SK-N-SH (cell line): ENCODE data around the gene HDHD5. TPM values are rescaled to one million over a fixed set of nuclear protein-coding genes. Genes with fewer than 3 reads are reported as not detected.

Experiments used
- CTCF ChIA-PET: fragments of 300-600, 350-600 bp; formaldehyde crosslinking; extraction: SDS; loops from one replicate; lab custom pipeline; 2021; lab: Yijun Ruan, JAX
- POLR2A ChIA-PET: fragments of 350-600 bp; sonication (Branson Sonifier 250); formaldehyde crosslinking; extraction: SDS; loops from one replicate; lab custom pipeline; 2020; ENCODE audit warnings: antibody characterized with exemption, inconsistent platforms; lab: Yijun Ruan, JAX
- DNase-seq: peaks from one replicate; pipeline ENCODE4 v3.0.0; 2012
- H2AFZ ChIP-seq: fragments of 200-600 bp; sonication (generic); 2 replicates; pipeline ENCODE4 v1.8.1; 2016; ENCODE audit warnings: antibody characterized with exemption, mild to moderate bottlenecking, low read depth
- H3F3A ChIP-seq: fragments of 200-600 bp; sonication (generic); replicated peaks from 2 replicates; pipeline ENCODE3; 2016; ENCODE audit warnings: antibody characterized with exemption, mild to moderate bottlenecking; ENCODE audit not compliant: insufficient read depth
- H3K27ac ChIP-seq, 2 experiments: fragments of 200-500 bp in 1 of 2; fragments of 200-600 bp in 1 of 2; sonication (Bioruptor generic) in 1 of 2; sonication (generic), shearing (Covaris generic) in 1 of 2; 2 replicates each; pipeline versions ENCODE4 v1.5.1 to v1.6.1; 2014 to 2016; ENCODE audit warnings: low read depth in 2 of 2, inconsistent platforms in 1 of 2, low read length in 1 of 2, mild to moderate bottlenecking in 1 of 2, mixed read lengths in 1 of 2
- H3K27me3 ChIP-seq: fragments of 200-600 bp; sonication (generic), shearing (Covaris generic); 2 replicates; pipeline ENCODE4 v1.6.1; 2016; ENCODE audit warnings: mixed run types; ENCODE audit not compliant: insufficient read depth
- H3K36me3 ChIP-seq, 2 experiments: fragments of 200-500 bp in 1 of 2; fragments of 200-600 bp in 1 of 2; sonication (Bioruptor generic) in 1 of 2; sonication (generic) in 1 of 2; replicated peaks in 1 of 2; 2 replicates each; pipeline versions ENCODE3 to v1.5.1; 2014 to 2016; ENCODE audit warnings: low read length in 1 of 2, mild to moderate bottlenecking in 1 of 2; ENCODE audit not compliant: insufficient read depth in 2 of 2, control insufficient read depth in 1 of 2
- H3K4me1 ChIP-seq, 2 experiments: fragments of 200-500 bp in 1 of 2; fragments of 200-600 bp in 1 of 2; sonication (Bioruptor generic) in 1 of 2; sonication (generic), shearing (Covaris generic) in 1 of 2; 2 replicates each; pipeline versions ENCODE4 v1.5.1 to v1.6.1; 2014 to 2016; ENCODE audit warnings: low read depth in 1 of 2, low read length in 1 of 2, mixed run types in 1 of 2; ENCODE audit not compliant: insufficient read depth in 2 of 2, control insufficient read depth in 1 of 2
- H3K4me2 ChIP-seq: fragments of 200-600 bp; sonication (generic), shearing (Covaris generic); 2 replicates; pipeline ENCODE4 v1.6.1; 2017; ENCODE audit warnings: mixed run types
- H3K4me3 ChIP-seq, 2 experiments: fragments of 200-500 bp in 1 of 2; fragments of 200-600 bp in 1 of 2; sonication (Bioruptor generic) in 1 of 2; sonication (generic), shearing (Covaris generic) in 1 of 2; 2 replicates each; pipeline versions ENCODE4 v1.5.1 to v1.8.1; 2014 to 2016; ENCODE audit warnings: low read depth in 2 of 2, inconsistent platforms in 1 of 2, low read length in 1 of 2, mild to moderate bottlenecking in 1 of 2, mixed read lengths in 1 of 2, moderate library complexity in 1 of 2
- H3K79me2 ChIP-seq: fragments of 200-600 bp; sonication (generic); 2 replicates; pipeline ENCODE4 v1.8.1; 2017; ENCODE audit warnings: mild to moderate bottlenecking; ENCODE audit not compliant: insufficient read depth
- H3K9ac ChIP-seq: fragments of 200-600 bp; sonication (generic); 2 replicates; pipeline ENCODE4 v1.6.1; 2017; ENCODE audit warnings: mixed run types
- H3K9me2 ChIP-seq: fragments of 200-600 bp; sonication (generic); 2 replicates; pipeline ENCODE4 v1.6.1; 2017; ENCODE audit warnings: mixed run types
- H3K9me3 ChIP-seq: fragments of 200-600 bp; sonication (generic); 2 replicates; pipeline ENCODE4 v1.6.1; 2017; ENCODE audit warnings: mixed run types, mild to moderate bottlenecking, moderate library complexity
- H4K20me1 ChIP-seq: fragments of 200-600 bp; sonication (generic); 2 replicates; pipeline ENCODE4 v1.6.1; 2017; ENCODE audit warnings: mild to moderate bottlenecking, mixed run types; ENCODE audit not compliant: insufficient read depth
- CTCF ChIP-seq: fragments of 200-600 bp; sonication (generic); IDR thresholded peaks from 2 replicates; pipeline ENCODE4 v1.6.1; 2017; ENCODE audit warnings: antibody characterized with exemption, mild to moderate bottlenecking, moderate library complexity
- FOXM1 ChIP-seq: IDR thresholded peaks from 2 replicates; pipeline ENCODE4 v1.4.0; 2012; ENCODE audit warnings: low read depth, mild to moderate bottlenecking
- JUND ChIP-seq: IDR thresholded peaks from 2 replicates; pipeline ENCODE4 v1.4.0; 2012
- PBX3 ChIP-seq: IDR thresholded peaks from 2 replicates; pipeline ENCODE4; 2012
- POLR2AphosphoS5 ChIP-seq: IDR thresholded peaks from 2 replicates; pipeline ENCODE4 v1.6.1; 2012; ENCODE audit warnings: low read depth, low read length
- REST ChIP-seq: IDR thresholded peaks from 2 replicates; pipeline ENCODE4 v1.6.1; 2012; ENCODE audit warnings: mild to moderate bottlenecking, low read depth, low read length, moderate library complexity
- WGBS: methylation state at CpG from one replicate; pipeline ENCODE4 v1.1.6; 2017; ENCODE audit warnings: low lambda C conversion rate; 5-methylcytosine and 5-hydroxymethylcytosine counted together
- polyA plus RNA-seq, 3 experiments: library from polyadenylated mRNA; depleted of rRNA; stranded (reverse); fragments of >200 nt; gene quantifications; 2 replicates each; pipeline ENCODE4 v1.2.3, GENCODE V29; 2012

The HDHD5 gene
- polyA plus RNA-seq, 1 of the 3 experiments (the other 2 are of a cell fraction), result 43.3 TPM

- Histone ChIP-seq H3K4me1 (peaks cover 0 to 5% of the 10 kb centered on the region in 2 experiments; a peak in 1 of 4 replicates), H3K9me3 (no peaks in the 10 kb centered on the region), H2AFZ (no peak overlapping the region), H3K4me2 (no peak overlapping the region), H3F3A (peaks cover 5% of the 10 kb centered on the region), H3K79me2 (no peaks in the 10 kb centered on the region), H3K9me2 (no peaks in the 10 kb centered on the region), H4K20me1 (no peaks in the 10 kb centered on the region), H3K27me3 (peaks cover 9% of the 10 kb centered on the region; the same call in 1 of the 2 replicates), H3K9ac (no peak overlapping the region), H3K4me3 (peak overlapping the region in 1 of 2 experiments; percentile 49; a peak in 2 of 4 replicates), H3K27ac (no peak overlapping the region), H3K36me3 (no peaks in the 10 kb centered on the region)
- DNase-seq, result peak; percentile 71
- 67% methylated on average over 3 of the region's 45 CpGs for WGBS
- TF ChIP-seq REST, result peak; percentile 96
- TF ChIP-seq PBX3, result no peak
- ChIA-PET CTCF (interaction anchor here (1.0 to 1.2 kb wide), 5 partner anchors 9 to 37 kb away, joined by 3 to 5 read pairs (median 3); no protein-coding TSS in a partner anchor), POLR2A (interaction anchor here (0.7 to 1.7 kb wide), 2 partner anchors 17 to 51 kb away, joined by 3 to 6 read pairs; no protein-coding TSS in a partner anchor)
These were observed 38.8 kb downstream of the HDHD5 start for GRCh38 chr22:17120281-17120680.

GRCh38 chr22:17119481-17120202, 39.4 kb downstream of the HDHD5 start:
- no peak overlapping the region for H3K9ac ChIP-seq
- TF ChIP-seq JUND (no peak), FOXM1 (no peak), POLR2AphosphoS5 (no peak), CTCF (peak; percentile 32)
- TF ChIP-seq, all 33 proteins: peak for 1
- ChIA-PET POLR2A (no interaction called here), CTCF (interaction anchor here (0.9 to 2.6 kb wide), 6 partner anchors 9 to 52 kb away, joined by 3 to 15 read pairs (median 3); no protein-coding TSS in a partner anchor)
- Histone ChIP-seq H3K79me2 (no peaks in the 10 kb centered on the region), H3K36me3 (no peaks in the 10 kb centered on the region), H3K4me1 (peaks cover 0 to 5% of the 10 kb centered on the region in 2 experiments; a peak in 1 of 4 replicates), H3K27me3 (peaks cover 9% of the 10 kb centered on the region; the same call in 1 of the 2 replicates), H2AFZ (no peak overlapping the region), H3K4me2 (no peak overlapping the region), H3K9me3 (no peaks in the 10 kb centered on the region), H3K9me2 (no peaks in the 10 kb centered on the region), H3K4me3 (no peak overlapping the region; a peak in 1 of 4 replicates), H3F3A (peaks cover under 1% of the 10 kb centered on the region), H3K27ac (no peak overlapping the region), H4K20me1 (no peaks in the 10 kb centered on the region)
- peak; percentile 50 for DNase-seq
- 86% methylated on average over 24 of the region's 63 CpGs for WGBS
